HG02588 (cell line): ENCODE data around the gene PER3.

ENCODE experiments used
- ATAC-seq: cut with Tn5 transposase; IDR thresholded peaks from one replicate; pipeline ENCODE4 v1.9.1; 2021; ENCODE audit warnings: mild to moderate bottlenecking, moderate library complexity; ENCODE audit not compliant: unreplicated experiment

Gene PER3

GRCh38 chr1:7783826-7784491 lies at the start of gene PER3:
Gene PER3 (plus strand): TSS chr1:7784291. CDS start chr1:7784878, 587 bp downstream.
- ATAC-seq = peak; percentile 88

GRCh38 chr1:7738044-7738443 lies 46.0 kb upstream of the PER3 start:
- ATAC-seq = no peak

- ATAC-seq = no peak
Observed at GRCh38 chr1:7743346-7743745, 40.7 kb upstream of the PER3 start.

- ATAC-seq = no peak
Observed at GRCh38 chr1:7744882-7745281, 39.2 kb upstream of the PER3 start.

GRCh38 chr1:7745783-7746182 lies 38.3 kb upstream of the PER3 start:
- ATAC-seq = no peak

GRCh38 chr1:7747605-7748004 lies 36.5 kb upstream of the PER3 start:
- no peak for ATAC-seq

- no peak for ATAC-seq
Observed at GRCh38 chr1:7749126-7749525, 35.0 kb upstream of the PER3 start.

GRCh38 chr1:7751174-7751573 lies 32.9 kb upstream of the PER3 start:
- no peak for ATAC-seq

- ATAC-seq = no peak
Observed at GRCh38 chr1:7752512-7753417, 31.3 kb upstream of the PER3 start.

GRCh38 chr1:7753641-7754040 lies 30.4 kb upstream of the PER3 start:
- ATAC-seq = no peak

- ATAC-seq = no peak
Observed at GRCh38 chr1:7754234-7754633, 29.9 kb upstream of the PER3 start.

GRCh38 chr1:7755448-7755847 lies 28.6 kb upstream of the PER3 start:
- ATAC-seq = no peak

- no peak for ATAC-seq
Observed at GRCh38 chr1:7760245-7760644, 23.8 kb upstream of the PER3 start.

GRCh38 chr1:7761103-7761502 lies 23.0 kb upstream of the PER3 start:
- no peak for ATAC-seq

- no peak for ATAC-seq
Observed at GRCh38 chr1:7767176-7767575, 16.9 kb upstream of the PER3 start.

- no peak for ATAC-seq
Observed at GRCh38 chr1:7768583-7768982, 15.5 kb upstream of the PER3 start.

GRCh38 chr1:7769673-7770412 lies 14.2 kb upstream of the PER3 start:
- no peak for ATAC-seq

- ATAC-seq = no peak
Observed at GRCh38 chr1:7770669-7770996, 13.5 kb upstream of the PER3 start.

GRCh38 chr1:7770997-7771822 lies 12.9 kb upstream of the PER3 start, which contains the start of gene VAMP3:
Gene VAMP3 (plus strand): TSS chr1:7771296. CDS start chr1:7771384, 88 bp downstream.
- ATAC-seq = peak; percentile 77

- ATAC-seq = peak; percentile 8
Observed at GRCh38 chr1:7771823-7772299, 12.2 kb upstream of the PER3 start.

GRCh38 chr1:7777591-7777990 lies 6.5 kb upstream of the PER3 start:
- no peak for ATAC-seq
